Activated naive CD4-positive, alpha-beta T cell treated with Interleukin-2 at 50 U/mL for 16 hours (primary cell): ENCODE data around the gene SRP9.

Experiments
- DNase-seq: peaks from one replicate; pipeline ENCODE4 v3.0.0-alpha.2; 2020

Gene SRP9

DNA sequence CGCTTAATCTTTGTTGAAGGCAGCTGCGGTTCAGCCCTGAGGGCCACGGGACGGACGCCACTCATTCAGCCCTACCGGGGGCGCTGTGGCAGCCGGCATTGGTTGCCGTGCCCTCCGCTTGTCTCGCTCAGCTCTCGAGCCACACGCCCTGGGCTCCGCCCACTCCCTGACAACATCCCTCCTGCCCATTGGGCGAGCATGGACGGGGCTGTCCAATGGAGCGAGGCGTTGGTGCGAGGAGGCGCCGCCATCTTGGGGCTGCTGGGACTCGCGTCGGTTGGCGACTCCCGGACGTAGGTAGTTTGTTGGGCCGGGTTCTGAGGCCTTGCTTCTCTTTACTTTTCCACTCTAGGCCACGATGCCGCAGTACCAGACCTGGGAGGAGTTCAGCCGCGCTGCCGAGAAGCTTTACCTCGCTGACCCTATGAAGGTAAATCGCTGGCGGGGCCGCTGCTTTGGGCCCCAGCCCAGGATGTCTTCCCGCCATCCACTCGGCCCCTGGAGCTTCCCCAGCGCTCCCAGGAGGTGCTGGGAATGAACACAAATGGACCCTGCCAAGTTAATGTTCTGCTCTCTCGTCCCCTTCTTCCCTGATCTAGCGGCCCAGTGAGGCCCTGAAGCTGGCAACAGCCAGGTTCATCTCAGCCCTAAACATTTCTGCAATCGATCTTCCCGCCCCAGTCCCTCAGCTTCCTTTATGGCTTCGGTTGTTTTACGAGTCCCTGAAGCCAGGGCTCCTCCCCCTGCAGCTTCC lies at the start of gene SRP9:
Gene SRP9, plus strand, starts transcription at position 244 of the 754 bp plus-strand sequence. Its CDS starts 115 bp downstream, at position 359.
- DNase-seq: peak; percentile 99

GRCh38 chr1:225731491-225731890 lies 46.1 kb upstream of the SRP9 start:
- DNase-seq: no peak

GRCh38 chr1:225733254-225733653 lies 44.4 kb upstream of the SRP9 start:
- no peak for DNase-seq

- DNase-seq: no peak
Measured at GRCh38 chr1:225735252-225736149, 42.1 kb upstream of the SRP9 start.

GRCh38 chr1:225736437-225737098 lies 41.1 kb upstream of the SRP9 start:
- DNase-seq: no peak

DNA sequence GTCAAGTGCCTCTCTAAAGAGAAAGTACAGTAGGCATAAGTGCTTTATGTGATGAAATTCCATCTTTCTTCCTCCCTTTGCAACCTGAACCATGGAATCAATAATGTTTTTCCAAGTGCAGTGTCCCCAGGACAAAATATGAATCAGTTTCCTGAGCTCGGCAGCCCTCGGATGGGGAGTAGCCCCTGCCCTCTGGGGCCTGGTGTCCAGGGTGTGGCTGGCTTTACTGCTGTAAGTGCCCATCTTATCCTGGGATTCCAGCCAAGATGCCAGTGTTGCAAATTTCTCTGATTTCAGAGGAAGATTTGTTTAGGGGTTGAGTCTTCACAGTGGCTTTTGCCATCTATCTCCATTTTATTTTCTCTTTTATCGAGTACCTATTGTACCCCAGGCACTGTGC lies 40.5 kb upstream of the SRP9 start:
- DNase-seq: no peak

GRCh38 chr1:225737866-225738265 lies 39.8 kb upstream of the SRP9 start:
- no peak for DNase-seq

DNA sequence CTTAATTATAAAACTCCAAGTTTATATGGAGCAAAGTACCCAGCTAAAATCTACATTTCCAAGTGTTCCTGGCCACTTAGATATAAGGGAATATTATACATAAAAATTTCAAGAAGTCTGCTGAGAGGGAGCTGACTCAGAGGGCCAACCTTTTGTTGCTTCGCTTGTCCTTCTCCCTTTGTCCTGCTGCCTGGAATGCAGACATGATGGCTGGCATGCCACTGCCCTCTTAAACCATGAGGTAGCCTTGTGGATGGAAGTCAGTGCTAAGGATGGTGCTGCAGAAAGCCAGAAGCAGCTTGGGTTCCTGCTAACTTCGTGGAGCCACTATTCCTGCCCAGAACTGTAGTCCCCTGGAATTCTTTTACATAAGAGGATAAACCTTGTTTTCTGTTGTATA lies 38.9 kb upstream of the SRP9 start:
- no peak for DNase-seq

- no peak for DNase-seq
Measured at GRCh38 chr1:225739542-225740107, 38.0 kb upstream of the SRP9 start.

DNA sequence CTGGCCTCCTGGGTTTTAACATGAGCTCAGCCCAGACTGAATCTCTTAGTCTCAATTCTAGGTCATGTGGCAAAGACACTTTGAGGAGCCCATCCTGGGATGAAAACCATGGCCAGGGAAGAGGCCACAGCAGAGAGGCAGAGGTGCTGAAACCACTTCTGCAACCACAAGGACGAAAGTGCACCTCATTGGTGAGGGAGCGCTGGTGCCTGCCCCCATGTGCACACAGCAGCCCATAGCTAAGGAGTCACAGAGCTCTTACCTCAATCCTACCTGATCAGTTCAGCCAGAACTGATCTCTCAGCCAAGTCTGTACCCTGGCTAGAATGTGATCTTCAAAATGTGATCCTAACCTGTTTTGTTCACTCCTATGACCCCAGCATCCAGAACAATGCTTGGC lies 32.9 kb upstream of the SRP9 start:
- DNase-seq: no peak

GRCh38 chr1:225745273-225745672 lies 32.4 kb upstream of the SRP9 start:
- DNase-seq: no peak

GRCh38 chr1:225746361-225747179 lies 31.1 kb upstream of the SRP9 start:
- DNase-seq: no peak

- no peak for DNase-seq
Measured at GRCh38 chr1:225747566-225747965, 30.1 kb upstream of the SRP9 start.

GRCh38 chr1:225748529-225748928 lies 29.1 kb upstream of the SRP9 start:
- no peak for DNase-seq

DNA sequence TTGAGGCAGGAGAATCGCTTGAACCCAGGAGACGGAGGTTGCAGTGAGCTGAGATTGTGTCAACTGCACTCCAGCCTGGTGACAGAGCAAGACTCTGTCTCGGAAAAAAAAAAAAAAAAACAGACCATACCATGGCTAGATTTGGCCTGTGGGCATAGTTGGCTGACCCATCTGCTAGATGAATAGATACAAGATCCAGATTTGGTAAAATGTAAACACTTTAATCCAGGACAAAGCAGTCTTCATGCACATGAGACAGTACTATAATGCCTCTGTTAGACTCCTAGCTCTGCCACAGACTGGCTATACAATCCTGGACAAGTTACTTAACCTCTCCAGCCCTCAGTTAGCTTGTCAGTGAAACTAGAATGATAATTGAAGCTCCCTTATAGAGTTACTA lies 27.9 kb upstream of the SRP9 start:
- no peak for DNase-seq

DNA sequence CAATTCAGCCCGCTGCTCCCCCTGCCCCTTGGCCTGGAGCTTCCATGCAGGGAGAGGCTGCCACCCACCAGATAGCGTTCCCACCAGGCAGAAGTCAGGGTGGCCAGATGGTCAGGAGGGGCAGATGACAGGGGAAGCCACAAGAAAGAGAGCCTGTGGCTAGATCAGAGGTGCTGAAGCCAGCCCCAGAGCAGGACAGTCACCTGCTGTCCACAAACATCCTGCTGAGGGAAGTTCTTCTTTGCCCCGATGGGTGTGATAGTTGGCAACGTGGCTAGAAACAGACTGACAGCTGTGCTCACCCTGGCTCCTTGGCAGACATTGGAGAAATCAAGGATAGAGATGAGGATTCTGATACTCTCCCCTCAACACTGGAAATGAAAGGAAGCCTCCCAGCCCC lies 27.2 kb upstream of the SRP9 start:
- DNase-seq: no peak

DNA sequence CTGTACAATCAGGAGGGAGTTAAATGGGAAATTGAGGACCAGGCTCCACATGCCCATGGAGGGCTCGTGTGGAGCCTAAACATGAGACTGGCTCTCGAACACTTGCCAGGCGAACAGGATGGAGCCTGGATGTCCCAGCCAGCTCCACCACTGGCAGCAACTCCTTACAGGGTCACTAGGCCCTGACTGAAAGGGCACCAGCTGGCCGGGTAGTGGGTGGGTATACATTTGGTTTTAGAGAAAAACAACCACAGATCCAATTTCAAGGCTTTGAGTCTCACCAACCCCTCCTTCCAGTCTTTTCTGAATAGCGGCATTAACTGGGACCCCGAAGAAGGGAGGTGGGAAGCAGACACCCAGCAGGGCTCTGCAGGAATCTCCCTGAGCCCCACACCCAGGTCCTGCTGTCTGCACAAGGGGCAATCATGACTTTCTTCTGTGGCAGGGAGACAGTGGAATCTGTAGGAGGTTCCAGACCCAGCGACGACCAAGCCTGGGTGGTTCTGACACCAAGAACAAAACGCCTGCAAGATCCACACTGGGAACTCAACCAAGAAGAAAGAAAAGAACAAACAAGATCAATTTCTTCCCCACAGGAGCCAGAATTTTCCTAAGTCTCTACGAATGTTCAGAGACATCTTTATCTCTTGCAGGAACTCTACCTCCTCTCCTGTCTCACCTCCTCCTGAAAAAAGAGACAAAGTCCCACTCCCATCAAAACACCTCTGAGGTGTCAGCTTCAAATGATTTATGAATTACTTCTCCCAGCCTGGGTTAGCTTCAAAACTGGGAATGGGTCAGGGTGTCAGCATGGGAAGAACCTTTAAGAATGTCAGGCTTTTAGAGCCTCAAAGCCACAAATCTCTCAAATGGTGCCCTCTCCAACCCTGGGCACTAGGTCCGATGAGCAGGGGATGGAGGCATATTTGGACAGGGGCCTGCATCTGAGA lies 26.5 kb upstream of the SRP9 start:
- DNase-seq: no peak

GRCh38 chr1:225752245-225752644 lies 25.4 kb upstream of the SRP9 start:
- no peak for DNase-seq

- DNase-seq: no peak
Measured at GRCh38 chr1:225754940-225755641, 22.5 kb upstream of the SRP9 start.

DNA sequence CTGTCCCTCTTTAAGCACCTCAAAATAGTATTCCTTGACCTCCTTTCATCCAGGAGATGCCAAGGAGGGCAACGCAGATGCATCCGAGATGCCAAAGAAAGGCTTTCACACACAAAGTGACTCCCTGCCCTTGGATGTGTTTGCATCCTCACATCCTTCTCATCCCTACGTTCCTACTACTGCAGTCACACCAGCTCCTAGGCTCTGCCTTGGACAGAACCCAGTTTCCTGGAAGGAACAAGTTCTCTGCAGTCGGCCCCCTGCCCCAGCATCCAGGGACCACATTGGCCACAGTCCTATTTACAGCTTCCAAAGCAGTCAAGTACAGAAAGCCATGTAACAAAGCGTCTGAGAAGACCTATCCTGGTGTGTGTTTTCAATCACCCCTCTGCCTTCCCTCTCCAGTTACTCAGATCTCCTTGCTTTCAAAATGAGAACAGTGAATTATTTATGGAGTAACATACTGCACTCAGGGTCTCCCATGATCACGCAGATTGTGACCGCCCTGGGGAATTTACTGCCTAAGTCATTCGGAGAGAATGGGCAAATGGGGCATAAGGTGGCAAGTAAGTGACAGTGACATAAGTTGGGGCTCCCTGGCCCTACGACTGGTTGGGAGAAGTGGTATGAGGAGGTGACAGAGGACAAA lies 21.8 kb upstream of the SRP9 start:
- DNase-seq: no peak
